D721Med (cell line): Measurements from ENCODE around the gene UXS1.

ENCODE experiments used
- DNase-seq: peaks from one replicate; pipeline ENCODE4 v3.0.0; 2011; ENCODE audit warnings: low spot score; ENCODE audit not compliant: insufficient read length
- FAIRE-seq: peaks from 2 replicates; lab custom pipeline; 2011; peaks lifted over from hg19 to GRCh38; lab: Jason Lieb, UNC
- TF ChIP-seq, protein P1 (sequence below): IDR thresholded peaks from 2 replicates; pipeline ENCODE4 v1.5.1; 2012; ENCODE audit warnings: mild to moderate bottlenecking, control low read depth; ENCODE audit not compliant: insufficient read depth; ENCODE audit errors: missing control alignments

UXS1 gene

DNA sequence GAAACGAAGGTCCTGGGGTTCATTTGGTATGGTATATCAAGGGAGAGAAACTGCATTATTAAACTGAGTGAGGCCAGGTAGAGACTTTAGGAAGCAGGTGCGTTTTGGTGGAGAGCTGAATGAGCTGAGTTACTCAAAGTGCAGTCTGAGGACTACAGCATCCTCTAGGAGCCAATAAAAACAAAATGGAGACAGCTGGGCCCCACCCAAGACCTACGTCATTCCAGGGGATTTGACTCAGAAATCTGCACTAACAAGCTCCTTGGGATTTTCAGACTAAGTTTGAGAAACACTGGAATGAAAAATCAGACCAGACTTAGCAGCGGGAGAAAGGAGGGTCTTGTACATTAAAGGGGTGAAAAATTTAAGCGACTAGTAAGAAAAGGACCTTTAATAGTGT, 131.5 kb downstream of the UXS1 start:
- DNase-seq (no peak), FAIRE-seq (no peak)
- TF ChIP-seq, protein P1, sequence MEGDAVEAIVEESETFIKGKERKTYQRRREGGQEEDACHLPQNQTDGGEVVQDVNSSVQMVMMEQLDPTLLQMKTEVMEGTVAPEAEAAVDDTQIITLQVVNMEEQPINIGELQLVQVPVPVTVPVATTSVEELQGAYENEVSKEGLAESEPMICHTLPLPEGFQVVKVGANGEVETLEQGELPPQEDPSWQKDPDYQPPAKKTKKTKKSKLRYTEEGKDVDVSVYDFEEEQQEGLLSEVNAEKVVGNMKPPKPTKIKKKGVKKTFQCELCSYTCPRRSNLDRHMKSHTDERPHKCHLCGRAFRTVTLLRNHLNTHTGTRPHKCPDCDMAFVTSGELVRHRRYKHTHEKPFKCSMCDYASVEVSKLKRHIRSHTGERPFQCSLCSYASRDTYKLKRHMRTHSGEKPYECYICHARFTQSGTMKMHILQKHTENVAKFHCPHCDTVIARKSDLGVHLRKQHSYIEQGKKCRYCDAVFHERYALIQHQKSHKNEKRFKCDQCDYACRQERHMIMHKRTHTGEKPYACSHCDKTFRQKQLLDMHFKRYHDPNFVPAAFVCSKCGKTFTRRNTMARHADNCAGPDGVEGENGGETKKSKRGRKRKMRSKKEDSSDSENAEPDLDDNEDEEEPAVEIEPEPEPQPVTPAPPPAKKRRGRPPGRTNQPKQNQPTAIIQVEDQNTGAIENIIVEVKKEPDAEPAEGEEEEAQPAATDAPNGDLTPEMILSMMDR, result no peak

DNA sequence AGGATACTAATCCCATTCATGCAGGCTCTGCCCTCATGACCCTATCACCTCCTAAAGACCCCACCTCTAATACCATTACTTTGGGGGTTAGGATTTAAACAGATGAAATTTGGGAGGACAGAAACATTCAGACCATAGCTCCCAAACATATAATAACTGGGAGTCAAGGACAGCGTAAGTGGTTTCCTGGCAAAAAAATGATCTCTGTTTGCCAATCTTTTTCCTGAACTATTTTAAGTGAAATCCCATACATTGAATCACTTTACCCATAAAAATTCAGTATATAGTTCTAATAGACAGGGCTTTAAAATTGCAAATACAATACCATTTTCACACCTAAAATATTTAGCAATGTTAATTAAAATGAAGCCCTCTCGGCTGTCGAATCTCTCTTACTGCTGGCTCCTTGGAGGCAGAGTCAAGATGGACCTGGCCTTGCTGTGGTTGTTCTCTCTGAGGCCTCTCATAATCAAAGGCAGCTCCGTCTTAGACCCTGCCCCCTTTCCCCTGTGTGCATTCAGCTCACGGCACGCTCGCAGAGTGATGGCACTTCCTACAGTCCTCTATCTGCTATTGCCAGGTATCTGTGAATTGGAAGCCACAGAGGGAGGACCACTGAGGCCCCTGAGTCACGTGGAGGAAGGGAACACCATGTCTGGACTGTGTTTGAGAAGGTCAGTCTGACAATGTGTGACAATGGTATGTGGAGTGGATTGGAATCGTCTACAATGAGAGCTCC, 132.3 kb downstream of the UXS1 start:
- no peak for DNase-seq
- FAIRE-seq, result no peak
- TF ChIP-seq, protein P1, result no peak

DNA sequence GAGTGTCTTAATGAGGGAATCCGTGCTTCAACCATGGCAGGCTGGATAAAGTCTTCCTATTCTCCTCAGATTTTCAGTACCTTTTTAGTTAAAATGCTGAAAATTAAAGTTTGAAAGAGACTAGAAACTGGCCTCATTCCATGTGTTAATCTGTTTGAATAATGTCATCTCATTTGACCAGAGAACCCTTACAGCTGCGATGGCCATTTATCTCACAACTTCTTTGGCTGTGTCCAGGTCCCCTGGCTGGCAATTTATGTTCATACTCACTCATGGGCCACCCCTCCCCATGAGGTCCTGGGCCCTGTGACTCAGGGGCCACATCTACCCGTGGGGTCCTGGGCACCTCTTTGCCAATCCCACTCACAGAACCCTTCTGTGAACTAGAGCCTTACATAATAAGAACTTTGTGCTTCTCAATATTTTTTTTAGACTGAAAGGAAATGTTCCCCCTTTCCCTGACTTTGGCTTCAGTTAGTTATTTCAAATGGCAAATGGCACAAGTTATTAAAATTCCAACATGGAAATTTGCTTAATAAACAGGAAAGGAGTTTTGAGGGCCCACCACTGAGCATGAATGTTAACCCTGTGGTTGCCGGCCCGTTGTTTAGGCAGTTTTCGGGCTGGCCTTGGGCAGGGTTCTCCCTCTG, 134.6 kb downstream of the UXS1 start:
- TF ChIP-seq, protein P1, result no peak
- DNase-seq, result no peak
- no peak for FAIRE-seq

DNA sequence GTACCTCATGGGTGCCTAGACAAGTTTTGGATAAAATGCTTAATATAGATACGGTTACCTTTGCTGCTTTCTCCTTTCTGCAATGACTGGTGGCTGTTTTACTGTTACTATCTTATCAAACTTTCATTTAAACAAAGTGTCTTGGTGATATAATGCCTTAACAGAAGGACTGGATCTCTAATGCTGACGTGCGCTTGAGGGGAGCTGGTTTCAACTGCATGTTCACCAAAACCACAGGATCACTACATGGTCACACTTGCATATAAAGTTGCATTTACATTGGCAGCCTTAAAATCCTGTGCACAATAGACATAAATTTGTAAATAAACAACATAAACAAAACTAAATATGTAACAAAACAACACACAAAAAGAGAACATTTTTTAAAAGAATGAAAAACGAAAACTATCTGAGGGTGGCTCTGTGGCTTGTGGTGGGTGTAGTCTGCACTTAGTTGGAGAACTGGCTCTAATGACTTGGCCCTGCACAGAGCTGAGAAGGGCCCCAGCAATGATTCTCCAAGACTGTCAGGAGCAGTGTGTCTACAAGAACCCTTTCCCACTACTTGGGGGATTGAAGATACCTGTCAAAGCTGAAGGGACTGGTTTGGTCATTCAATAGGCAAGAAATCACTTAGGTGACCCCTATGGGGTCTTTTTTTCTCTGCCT, 135.5 kb downstream of the UXS1 start:
- DNase-seq (no peak), FAIRE-seq (no peak)
- TF ChIP-seq, protein P1, result no peak

DNA sequence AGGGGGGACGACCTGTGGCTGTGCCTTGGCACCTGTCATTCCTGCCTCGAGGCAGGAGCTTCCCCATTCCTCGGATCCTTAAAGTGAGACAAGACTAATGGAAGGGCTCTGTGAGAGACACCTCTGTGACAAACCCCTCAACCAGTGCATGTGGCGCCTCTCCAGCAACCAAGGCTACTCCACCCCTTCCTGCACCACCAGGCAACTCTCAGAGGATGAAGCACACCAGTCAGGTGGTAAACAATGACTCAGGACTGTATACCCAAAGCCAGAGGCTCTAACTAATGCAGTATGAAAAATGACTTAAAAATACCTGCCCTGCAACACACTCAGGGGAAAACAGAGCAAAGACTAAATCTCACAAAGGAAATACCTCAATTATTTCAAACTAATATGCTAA, 136.9 kb downstream of the UXS1 start:
- no peak for FAIRE-seq
- TF ChIP-seq, protein P1, result no peak
- DNase-seq, result no peak

DNA sequence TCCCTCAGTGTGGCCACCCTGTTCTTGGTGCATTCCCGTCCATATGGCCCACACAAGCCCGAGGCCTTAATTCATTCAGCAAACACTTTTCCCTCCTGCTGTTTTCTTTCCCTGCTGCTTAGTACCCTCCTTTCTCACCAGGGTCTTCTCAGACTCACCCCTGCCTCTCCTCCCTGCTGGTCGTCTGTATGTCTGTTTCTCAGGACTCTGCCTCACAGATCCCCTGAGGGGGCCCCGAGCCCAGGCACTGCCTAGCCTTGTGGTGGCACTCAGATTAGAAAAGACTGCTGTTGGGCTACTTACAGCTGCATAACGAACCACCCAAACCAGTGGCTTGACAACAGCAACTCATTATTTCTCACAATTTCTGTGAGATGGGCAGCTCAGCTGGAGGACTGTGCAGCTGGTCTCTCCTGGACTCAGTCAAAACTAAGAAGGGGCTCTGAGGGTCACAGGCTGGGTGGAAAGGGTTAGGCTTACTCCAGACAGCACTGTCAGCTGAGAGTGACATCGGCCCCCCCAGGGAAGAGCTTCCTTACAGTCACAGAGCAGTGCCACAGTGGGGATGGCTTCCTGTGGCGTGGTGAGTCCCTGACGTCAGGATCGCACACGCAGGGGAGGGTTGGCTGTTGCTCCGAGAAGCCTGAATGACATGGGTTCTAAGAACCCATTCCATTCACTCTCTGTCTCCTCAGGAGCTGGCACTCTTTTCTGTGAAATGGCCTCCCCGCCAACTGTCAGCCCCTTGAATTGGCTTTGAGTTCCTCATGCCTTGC, 139.0 kb downstream of the UXS1 start:
- no peak for DNase-seq
- FAIRE-seq, result no peak
- TF ChIP-seq, protein P1, result no peak
